ENCODE results near the gene MAPK8. TPM values are rescaled to one million over a fixed set of nuclear protein-coding genes. Genes with fewer than 3 reads are reported as not detected.
A peak's percentile ranks its signal among the peaks of the same experiment; 100 is the strongest.
"Not testable (repeated sequence)": the region's sequence is repeated elsewhere in the genome, so short reads cannot be mapped to it uniquely, and the experiment has no call there.

Gene MAPK8
- total RNA-seq, 1 donor from 2014 or later: 30.3 TPM

DNA sequence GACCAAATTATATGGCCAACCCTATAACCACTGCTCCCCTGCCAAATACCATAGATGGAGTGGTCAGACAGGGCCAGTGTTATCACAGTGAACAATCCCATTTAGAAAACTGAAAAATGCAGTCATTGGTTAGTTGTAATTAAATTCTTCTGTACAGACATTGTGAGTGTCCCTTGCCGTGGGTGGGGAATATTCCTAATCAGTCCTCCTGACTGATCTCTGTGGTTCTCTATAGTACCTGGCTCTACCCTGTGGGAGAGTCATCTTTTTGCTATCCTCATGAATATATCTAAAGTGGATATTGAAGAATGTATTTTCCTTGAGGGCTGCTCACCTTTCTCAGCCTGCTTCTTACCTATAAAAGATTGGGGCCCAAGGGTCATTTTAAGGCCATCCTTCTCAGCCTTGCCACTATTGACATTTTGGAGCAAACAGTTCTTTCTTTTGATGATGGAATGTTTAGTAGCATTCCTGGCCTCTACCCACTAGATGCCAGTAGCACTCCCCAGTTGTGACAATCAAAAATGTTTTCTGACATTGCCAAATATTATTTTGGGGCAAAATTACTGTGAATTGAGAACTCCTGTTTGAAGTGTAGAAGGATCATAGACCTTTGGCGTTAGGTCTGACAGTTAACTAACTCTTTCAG is 110.2 kb downstream of the MAPK8 start:
- DNase-seq (ENCODE audit: low spot score): no peak

DNA sequence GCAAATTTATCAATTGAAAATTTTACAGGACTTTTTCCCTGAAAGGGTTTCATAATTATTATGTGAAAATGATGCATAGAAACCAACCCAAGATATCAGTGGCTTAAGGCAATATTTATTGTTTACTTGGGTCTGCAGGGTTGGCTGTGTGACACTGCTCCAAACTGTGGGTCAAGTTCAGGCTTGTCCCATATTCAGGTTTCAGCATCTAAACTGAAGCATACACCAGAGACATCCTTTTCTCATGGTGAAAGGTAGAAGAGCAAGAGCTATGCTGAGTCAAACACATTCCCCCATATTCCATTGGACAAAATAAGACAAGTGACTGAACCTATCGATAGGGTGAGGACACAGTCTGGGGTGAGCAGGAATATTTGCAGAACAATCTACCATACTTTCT is 110.9 kb downstream of the MAPK8 start:
- DNase-seq (ENCODE audit: low spot score): no peak

DNA sequence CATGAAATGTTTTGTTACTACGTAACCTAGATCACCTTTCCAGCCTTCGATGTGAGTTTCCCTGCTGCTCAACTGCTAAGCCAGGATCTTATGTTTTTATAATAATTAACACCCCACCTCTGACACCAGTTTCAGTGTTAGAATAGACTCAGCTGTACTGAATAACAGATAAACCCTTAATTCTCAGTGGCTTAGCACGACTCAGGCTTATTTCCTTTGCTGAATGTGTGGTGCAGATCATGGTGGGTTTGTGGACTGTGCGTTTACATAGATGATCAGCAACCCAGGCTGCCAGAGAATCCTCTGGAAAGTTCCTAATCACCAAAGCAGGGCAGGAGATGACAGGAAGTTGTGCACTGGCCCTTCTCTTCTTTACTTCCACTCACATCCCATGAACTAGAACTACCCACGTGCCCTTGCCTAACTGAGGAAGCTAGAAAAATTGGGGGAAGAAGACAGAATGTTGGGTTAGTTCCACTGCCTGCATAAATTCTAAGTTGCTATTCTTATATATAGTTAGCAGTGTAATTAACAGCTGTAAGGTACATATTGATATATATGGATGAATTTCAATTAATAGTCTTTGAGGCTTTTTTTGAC is 111.8 kb downstream of the MAPK8 start:
- no peak for DNase-seq (ENCODE audit: low spot score)

DNA sequence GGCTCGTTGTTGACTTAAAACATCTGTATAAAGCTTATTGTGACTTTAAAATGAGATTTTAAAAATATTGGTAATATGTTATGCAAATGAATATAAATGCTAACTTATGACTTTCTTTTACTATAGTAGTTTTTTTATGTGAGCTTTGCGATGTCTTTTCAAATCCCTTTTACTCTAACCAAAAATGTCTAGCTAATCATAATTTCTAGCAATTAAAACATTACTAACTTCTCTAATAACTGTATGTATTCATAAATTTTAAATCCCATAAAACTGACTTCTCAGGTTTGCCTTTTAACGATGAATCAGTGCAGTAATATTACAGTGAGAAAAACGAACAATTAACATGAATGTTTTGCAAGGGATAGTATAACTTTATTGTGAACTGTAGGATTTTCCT is 113.2 kb downstream of the MAPK8 start:
- DNase-seq (ENCODE audit: low spot score): no peak

DNA sequence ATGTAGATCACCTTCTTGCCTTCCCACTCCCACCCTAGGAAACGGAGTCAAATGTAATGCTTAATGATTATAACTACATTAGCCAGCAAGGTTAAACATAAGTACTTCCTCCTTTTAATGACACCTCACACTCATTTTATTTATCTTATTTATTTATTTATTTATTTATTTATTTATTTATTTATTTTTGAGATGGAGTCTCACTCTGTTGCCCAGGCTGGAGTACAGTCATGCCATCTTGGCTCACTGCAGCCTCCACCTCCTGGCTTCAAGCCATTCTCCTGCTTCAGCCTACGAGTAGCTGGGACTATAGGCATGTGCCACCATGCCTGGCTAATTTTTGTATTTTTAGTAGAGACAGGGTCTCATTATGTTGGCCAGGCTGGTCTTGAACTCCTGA is 115.4 kb downstream of the MAPK8 start:
- not testable (repeated sequence) for DNase-seq (ENCODE audit: low spot score)

DNA sequence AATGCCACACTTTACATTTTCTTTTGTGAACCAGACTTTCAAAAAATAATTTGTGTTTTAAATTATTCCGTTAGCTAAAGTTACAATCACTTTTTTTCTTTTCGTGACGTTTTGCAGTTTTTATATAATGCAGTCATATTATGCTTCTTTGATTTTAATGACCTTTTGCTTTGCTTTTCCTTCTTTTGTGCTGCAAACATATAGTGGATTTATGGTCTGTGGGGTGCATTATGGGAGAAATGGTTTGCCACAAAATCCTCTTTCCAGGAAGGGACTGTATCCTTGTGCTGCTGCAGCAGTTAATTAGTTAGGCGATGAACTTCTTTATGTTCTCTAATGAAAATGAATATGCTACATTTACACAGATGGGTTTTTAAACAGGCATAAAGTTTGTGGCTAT is 117.4 kb downstream of the MAPK8 start:
- DNase-seq (ENCODE audit: low spot score): no peak

DNA sequence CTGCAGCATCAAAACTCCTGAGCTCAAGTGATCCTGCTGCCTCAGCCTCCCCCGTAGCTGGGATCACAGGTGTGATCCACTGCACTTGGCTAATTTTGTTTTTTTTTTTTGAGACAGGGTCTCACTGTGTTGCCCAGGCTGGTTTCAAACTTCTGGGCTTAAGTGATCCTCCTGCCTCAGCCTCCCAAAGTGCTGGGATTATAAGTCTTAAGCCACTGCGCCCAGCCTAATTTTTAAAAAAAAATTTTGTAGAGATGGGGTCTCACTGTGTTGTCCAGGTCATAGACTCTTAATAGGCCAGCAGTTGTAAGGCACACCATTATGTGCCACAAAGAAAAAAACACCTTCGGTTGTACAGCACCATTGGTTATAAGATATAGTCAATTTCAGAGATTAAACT is 122.4 kb downstream of the MAPK8 start:
- DNase-seq (ENCODE audit: low spot score): no peak

DNA sequence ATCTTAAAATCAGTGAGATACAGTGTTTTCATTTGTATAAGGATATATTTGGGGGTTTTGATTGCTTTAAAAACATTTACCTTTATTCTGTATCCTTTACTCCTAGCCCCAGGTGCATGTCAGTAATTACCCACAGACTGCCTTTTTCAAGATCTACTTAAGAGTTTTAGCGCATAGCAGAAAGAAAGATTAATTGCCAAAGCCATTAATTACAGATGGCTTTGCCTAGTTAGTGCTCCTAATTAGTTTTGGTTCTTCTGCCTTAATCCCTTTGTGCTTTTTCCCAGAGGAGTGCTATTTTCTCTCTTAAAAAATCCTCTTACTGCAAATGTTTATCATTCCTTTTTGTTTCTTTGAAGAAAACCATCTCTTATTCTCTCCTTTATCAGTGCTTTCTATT is 122.8 kb downstream of the MAPK8 start:
- no peak for DNase-seq (ENCODE audit: low spot score)

DNA sequence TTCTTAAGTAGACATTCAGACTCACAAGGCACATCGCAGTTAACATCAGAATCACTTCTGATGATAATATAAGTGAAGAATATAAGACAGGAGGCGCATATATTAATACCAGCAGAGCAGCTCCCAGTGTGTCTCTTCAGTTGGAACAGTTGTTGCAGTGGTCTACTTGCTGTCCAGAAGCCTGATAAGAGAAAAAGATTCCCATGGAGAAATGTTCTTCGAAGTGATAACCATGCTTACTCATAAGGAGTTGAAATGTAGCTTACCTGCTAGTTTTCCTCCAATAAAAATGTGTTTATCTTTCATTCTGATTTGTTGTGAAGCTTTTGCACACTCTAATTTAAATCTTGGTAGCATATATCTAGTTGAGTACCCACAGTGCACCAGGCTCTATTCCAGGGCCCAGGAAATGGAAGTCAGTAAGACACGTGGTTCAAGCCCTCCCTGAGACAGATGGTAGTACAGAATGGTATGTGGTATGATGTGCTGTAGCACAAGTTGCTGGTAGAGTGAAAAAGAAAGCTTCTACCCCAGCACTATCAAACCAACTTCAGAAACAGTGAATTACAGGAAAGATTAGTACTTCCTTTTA is 124.0 kb downstream of the MAPK8 start:
- DNase-seq (ENCODE audit: low spot score): no peak

DNA sequence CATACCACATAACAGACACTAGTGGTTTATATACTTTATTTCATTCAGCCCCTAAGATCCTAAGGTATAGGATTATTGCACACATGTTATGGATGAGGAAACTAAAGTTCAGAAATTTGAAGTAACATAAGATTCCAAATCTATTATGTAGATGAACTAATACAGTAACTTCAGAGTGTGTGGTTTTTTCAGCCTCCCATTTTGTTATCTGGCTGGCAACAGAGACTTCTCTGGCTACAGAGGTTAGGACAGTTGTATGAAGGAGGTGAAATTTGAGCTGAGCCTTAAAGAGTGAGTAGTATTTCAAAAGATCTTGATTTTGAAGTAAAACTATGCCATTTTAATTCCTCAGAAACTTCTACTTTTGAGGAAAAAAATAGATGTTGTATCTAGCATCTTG is 125.4 kb downstream of the MAPK8 start:
- no peak for DNase-seq (ENCODE audit: low spot score)

DNA sequence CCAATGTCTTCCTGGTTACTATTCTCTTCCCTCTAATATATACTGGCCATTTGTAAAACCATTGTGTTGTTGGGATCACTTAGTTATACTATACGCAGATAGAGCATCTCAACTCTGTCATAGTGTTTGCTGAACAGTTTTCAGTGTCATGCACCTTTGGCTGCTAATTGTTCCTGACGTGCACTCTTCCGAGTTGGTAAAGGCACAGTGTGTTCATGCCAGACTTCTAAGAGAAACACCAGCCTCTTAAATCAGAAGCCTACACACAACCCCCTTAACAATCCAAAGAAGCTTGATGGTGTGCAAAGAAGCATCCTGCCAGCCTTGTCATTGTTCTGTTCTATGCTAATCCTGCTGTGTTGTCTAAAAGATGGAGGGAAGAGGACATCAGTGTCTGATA is 131.1 kb downstream of the MAPK8 start:
- no peak for DNase-seq (ENCODE audit: low spot score)

DNA sequence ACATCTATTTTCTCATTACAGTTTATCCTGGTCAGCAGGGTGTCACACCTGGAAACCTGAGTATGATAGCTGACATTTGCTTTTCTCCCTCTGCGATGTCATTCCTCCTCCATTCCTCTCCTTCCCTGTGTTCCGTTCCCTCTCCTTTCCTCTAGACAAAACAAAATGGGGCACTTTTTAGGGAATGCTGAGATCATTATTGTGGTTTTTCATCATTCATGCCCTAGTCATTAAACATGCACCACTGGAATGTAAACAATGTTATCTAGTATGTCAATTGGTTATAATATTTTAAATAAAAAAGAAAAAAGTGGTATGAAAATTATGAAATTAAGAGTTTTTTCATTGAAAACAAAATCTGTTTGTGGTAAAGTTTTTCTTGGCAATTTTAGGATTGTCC is 132.6 kb downstream of the MAPK8 start:
- no peak for DNase-seq (ENCODE audit: low spot score)

DNA sequence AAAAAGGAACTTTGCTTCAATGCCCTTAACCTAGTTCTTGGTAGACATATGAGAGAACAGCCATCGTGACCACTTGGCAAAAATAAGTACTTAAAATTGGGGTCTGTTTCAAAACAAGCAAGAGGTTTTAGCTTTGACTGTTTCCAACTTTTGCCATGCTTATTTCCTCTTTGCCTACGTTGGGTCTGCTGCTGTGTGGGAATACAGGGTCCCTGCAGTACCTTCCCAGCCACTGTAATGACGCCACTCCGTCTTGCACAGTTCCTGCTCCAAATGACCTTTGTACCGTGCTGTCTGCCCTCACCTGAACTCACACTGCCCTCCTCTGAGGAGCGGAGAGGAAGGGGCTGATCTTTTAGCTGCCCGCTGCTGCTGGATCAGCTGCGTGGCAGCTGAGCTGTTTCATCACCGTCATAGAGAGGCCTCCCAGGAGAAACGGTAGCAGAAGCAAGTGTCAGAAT is 133.1 kb downstream of the MAPK8 start:
- DNase-seq (ENCODE audit: low spot score): no peak

DNA sequence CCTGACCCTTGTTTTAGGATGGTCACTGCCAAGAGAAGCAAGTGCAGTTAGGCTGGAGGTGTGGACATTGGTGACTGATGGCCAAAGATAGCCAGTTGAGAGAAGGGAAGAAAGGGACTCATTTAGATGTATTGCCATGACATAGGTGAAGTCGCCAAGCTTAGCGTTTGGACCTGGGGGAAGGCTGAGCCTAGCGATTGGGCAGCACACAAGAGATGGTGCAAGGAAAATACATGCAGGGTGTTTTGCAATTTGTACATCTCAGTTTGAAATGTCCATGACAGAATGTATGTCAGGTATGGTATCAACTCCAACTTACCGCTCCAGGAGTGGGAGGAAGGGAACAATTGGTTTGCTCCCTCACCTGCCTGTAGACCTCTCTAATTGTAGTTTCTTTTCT is 134.3 kb downstream of the MAPK8 start:
- DNase-seq (ENCODE audit: low spot score): no peak

DNA sequence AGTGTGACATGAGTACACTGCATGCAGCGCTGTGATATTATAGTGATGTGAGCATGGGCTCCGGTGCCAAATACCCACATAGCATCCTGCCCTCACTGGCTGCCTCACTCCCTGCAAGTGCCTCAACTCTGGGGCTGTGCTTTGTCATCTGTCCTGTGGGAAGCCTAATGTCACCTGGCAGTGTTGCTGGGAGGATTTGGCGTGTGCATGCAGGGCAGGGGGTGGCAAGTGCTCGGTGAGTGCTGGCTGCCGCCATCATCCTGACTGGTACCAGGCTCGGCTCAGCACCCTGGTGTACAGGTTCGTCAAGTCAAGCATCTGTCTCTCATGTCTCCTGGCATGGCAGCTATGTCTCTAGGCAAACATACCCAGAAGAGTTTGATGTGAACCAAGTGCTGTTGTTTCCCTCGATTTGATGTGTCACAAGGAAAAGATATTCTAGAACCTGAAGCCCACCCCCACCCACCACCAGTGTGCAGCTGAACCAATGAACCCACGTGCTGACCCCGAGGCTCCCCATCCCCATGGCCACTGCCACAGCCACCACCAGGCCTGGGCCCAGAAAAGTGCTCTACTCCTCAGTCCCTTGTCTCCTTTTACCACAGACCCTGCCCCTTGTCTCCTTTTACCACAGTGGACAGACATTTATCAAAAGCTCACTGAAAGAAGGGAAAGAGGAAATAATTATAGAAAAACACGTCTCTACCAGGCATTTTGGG is 135.8 kb downstream of the MAPK8 start:
- no peak for DNase-seq (ENCODE audit: low spot score)

DNA sequence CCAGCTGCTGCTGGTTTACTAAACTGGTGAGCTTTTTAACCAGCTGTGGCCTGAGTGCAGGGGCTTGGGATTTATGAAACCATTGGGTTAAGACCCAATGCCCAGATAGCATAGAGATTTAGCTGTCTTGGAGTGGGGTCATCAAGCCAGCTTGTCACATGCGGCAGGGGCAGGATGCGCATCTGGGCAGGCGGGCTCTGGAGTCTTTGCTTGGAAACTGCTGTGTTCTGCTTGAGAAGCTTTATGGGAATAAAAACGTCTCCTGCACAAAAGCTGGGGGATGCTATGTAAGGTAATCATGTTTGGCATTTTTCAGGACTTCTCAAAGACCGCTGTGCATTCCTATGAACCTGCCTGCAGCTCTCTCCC is 136.3 kb downstream of the MAPK8 start:
- no peak for DNase-seq (ENCODE audit: low spot score)

DNA sequence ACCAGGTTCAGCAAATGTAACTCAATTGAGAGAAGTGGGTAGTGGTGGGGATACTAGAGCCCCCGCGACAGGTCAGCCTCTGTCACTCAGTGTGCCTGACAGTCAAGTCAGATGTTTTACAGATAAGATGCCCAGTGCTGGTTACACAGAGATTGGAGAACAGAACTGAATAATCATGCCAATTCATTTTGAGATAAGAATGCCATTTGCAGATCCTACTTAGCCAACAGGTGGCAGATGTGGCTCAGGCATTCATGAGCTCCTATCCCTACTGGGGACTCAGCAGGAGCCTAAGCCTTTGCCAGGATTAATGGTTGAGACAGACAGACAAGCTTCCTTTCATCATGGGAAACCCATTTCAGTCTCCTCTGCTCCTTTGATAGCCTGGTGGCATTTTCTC is 137.8 kb downstream of the MAPK8 start:
- DNase-seq (ENCODE audit: low spot score): no peak

DNA sequence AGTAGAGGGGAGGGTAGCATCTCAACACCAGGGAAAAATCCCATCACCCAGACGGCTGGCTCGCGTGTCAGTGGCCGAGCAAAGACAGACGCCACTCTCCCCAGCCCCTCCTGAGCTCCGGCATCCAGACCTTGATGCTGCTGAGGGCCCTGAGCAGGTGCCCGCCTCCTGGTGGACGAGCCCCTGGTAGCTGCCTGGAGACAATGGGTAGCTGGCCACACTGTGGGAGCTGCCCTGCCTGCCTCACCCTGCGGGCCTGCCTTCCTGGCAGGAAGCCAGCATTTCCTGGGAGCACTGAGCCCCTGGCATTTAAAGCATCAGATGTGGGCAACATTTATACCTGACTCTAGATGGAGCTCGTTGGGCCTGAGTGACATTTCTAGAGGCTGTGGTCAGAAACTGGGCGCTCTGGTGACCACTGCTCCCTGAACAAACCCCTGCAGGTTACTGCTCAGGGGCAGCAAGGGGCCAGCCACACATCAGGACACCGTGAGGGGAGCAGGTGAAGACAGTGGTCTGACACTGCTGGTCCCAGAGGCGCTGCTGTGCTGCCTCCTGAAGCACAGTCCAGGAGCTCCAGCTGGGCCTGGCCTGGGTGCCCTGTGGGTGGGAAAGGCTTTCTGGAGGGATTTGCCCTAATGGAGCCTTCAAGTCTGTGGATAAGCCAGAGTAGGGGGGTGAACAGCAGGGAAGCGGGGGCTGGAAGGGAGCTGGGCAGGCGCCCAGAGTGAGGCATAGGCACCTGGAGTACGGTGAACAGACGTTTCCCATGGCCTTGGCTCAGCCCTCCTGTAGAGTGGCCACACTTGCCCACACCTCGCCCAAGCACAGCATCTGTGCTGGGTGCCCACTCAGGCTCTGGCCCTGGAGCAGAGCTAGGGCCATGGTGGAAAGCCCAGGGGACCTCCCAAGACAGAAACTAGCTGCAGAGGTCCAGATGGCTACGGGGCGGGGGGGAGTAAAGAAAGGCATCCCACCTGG is 138.7 kb downstream of the MAPK8 start:
- peak; percentile 51 for DNase-seq (ENCODE audit: low spot score)

DNA sequence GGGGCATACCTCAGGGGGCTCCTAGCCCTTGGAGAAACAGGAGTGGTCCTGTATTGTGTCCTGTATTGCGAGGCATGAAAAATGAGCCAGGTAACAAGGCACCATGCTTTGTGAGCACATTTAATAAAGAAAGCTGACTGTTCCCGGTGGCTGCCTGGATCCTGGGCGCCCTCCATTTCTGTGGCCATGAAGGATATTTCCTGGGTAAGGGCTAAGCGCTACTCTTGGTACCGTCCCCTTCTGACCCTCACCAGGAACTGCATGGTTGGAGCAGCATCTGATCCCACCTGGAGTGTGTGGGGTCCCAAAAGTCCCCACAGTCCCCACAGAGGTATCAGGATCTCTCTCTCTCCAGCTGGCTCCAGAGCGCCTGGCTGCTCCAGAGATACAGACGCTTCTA is 139.5 kb downstream of the MAPK8 start:
- DNase-seq (ENCODE audit: low spot score): no peak

DNA sequence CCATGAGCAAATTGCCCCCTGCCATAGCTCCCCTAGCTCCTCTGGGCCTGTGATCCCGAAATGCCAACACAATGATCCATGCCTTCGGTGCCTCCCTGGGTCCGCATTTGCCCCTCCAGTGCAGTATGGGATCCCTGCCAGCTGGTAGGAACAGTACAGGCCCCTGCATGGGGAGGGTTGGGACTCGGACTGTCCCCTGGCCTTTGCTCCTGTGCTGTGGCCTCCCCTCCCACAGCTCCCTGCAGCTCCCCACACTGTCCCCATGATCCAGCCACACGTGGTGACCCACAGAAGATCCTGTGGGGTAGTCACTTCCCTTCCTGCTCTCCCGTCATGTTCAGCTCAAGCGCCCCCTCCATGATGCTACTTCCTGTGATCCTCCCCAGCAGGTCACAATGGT is 140.3 kb downstream of the MAPK8 start:
- peak; percentile 74 for DNase-seq (ENCODE audit: low spot score)
